Esophagus muscularis mucosa (tissue), 4 donors: ENCODE data around the gene ALDH1L2.

Experiments used
- EP300 ChIP-seq: sonication (generic); formaldehyde crosslinking; IDR thresholded peaks from one replicate; pipeline ENCODE4 v1.6.1; 2017; ENCODE audit warnings: antibody characterized with exemption
- POLR2AphosphoS5 ChIP-seq, 2 donors: sonication (generic); formaldehyde crosslinking; IDR thresholded peaks; one replicate each; pipeline ENCODE4 v1.6.1; 2017; ENCODE audit warnings: antibody characterized with exemption in 2 of 2
- TF ChIP-seq, protein P1 (sequence below), 3 experiments: fragments of 200-600 bp in 2 of 3; fragments of 450-650 bp in 1 of 3; sonication (generic) in 2 of 3; IDR thresholded peaks; one replicate each; pipeline ENCODE4 v1.5.1; 2017 to 2019; ENCODE audit warnings: antibody characterized with exemption in 3 of 3, mild to moderate bottlenecking in 2 of 3, moderate library complexity in 1 of 3

GRCh38 chr12:105060715-105061378 lies 23.4 kb downstream of the ALDH1L2 start:
- TF ChIP-seq, protein P1, sequence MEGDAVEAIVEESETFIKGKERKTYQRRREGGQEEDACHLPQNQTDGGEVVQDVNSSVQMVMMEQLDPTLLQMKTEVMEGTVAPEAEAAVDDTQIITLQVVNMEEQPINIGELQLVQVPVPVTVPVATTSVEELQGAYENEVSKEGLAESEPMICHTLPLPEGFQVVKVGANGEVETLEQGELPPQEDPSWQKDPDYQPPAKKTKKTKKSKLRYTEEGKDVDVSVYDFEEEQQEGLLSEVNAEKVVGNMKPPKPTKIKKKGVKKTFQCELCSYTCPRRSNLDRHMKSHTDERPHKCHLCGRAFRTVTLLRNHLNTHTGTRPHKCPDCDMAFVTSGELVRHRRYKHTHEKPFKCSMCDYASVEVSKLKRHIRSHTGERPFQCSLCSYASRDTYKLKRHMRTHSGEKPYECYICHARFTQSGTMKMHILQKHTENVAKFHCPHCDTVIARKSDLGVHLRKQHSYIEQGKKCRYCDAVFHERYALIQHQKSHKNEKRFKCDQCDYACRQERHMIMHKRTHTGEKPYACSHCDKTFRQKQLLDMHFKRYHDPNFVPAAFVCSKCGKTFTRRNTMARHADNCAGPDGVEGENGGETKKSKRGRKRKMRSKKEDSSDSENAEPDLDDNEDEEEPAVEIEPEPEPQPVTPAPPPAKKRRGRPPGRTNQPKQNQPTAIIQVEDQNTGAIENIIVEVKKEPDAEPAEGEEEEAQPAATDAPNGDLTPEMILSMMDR (IDR thresholded peaks at IDR 0.05) = no peak
- TF ChIP-seq POLR2AphosphoS5 (IDR thresholded peaks at IDR 0.05) (no peak), EP300 (no peak)
